ENCODE data around the gene MRNIP.

MRNIP gene

GRCh38 chr5:179800696-179801201 is 57.9 kb downstream of the MRNIP start:
- no peak overlapping the region for H3K27ac Mint-ChIP-seq
- peaks cover 6% of the 10 kb centered on the region for H3K27me3 Mint-ChIP-seq (ENCODE audit: low read depth, poor library complexity)
- DNase-seq = no peak

GRCh38 chr5:179800071-179800695 is 58.4 kb downstream of the MRNIP start:
- Mint-ChIP-seq H3K9me3 (no peaks in the 10 kb centered on the region), H3K36me3 (ENCODE audit: low read depth) (peaks cover 24% of the 10 kb centered on the region), H3K27me3 (ENCODE audit: low read depth, poor library complexity) (peaks cover 6% of the 10 kb centered on the region), H3K4me1 (peaks cover 41% of the 10 kb centered on the region), H3K27ac (no peak overlapping the region), H3K4me3 (no peak overlapping the region)
- DNase-seq = no peak
- TF ChIP-seq CTCF (IDR thresholded peaks at IDR 0.05) = no peak

More at GRCh38 chr5:179800696-179801201, 57.9 kb downstream of the MRNIP start:
- Mint-ChIP-seq H3K9me3 (no peaks in the 10 kb centered on the region), H3K4me3 (no peak overlapping the region), H3K4me1 (peaks cover 42% of the 10 kb centered on the region), H3K36me3 (ENCODE audit: low read depth) (peaks cover 24% of the 10 kb centered on the region)
- no peak for TF ChIP-seq CTCF (IDR thresholded peaks at IDR 0.05)

- H3K4me3 Mint-ChIP-seq = no peak overlapping the region
- H3K36me3 Mint-ChIP-seq (ENCODE audit: low read depth) = peaks cover 24% of the 10 kb centered on the region
- no peak overlapping the region for H3K27ac Mint-ChIP-seq
- H3K4me1 Mint-ChIP-seq = peaks cover 40% of the 10 kb centered on the region
- no peak for DNase-seq
- no peak for TF ChIP-seq CTCF (IDR thresholded peaks at IDR 0.05)
- H3K9me3 Mint-ChIP-seq = no peaks in the 10 kb centered on the region
- peaks cover 6% of the 10 kb centered on the region for H3K27me3 Mint-ChIP-seq (ENCODE audit: low read depth, poor library complexity)
Observed at GRCh38 chr5:179799644-179799973, 59.0 kb downstream of the MRNIP start.

- H3K9me3 Mint-ChIP-seq = no peaks in the 10 kb centered on the region
- DNase-seq = no peak
- H3K36me3 Mint-ChIP-seq (ENCODE audit: low read depth) = peaks cover 24% of the 10 kb centered on the region
- no peak for TF ChIP-seq CTCF (IDR thresholded peaks at IDR 0.05)
- H3K27me3 Mint-ChIP-seq (ENCODE audit: low read depth, poor library complexity) = peaks cover 6% of the 10 kb centered on the region
- peaks cover 35% of the 10 kb centered on the region for H3K4me1 Mint-ChIP-seq
- H3K27ac Mint-ChIP-seq = no peak overlapping the region
- H3K4me3 Mint-ChIP-seq = no peak overlapping the region
Observed at GRCh38 chr5:179798771-179799643, 59.6 kb downstream of the MRNIP start.

GRCh38 chr5:179798144-179798770 is 60.4 kb downstream of the MRNIP start:
- Mint-ChIP-seq H3K27ac (no peak overlapping the region), H3K9me3 (no peaks in the 10 kb centered on the region), H3K4me3 (no peak overlapping the region), H3K36me3 (ENCODE audit: low read depth) (peaks cover 24% of the 10 kb centered on the region), H3K4me1 (peaks cover 28% of the 10 kb centered on the region), H3K27me3 (ENCODE audit: low read depth, poor library complexity) (peaks cover 6% of the 10 kb centered on the region)
- TF ChIP-seq CTCF (IDR thresholded peaks at IDR 0.05) = no peak
- DNase-seq = no peak
